OCI-LY7 (cell line): Measurements from ENCODE around the gene PHACTR1. TPM values are rescaled to one million over a fixed set of nuclear protein-coding genes. Genes with fewer than 3 reads are reported as not detected.

Source experiments
- BruUV-seq: library from RNA; stranded (reverse); fragments of 400-500 nt; replicated peaks from 2 replicates; lab custom pipeline; 2021; lab: Mats Ljungman, UMichigan
- CTCF ChIA-PET: fragments of 300-600 bp; sonication (Branson Sonifier 250); formaldehyde crosslinking; loops from one replicate; lab custom pipeline; 2022; ENCODE audit warnings: antibody characterized with exemption; ENCODE audit not compliant: unreplicated experiment; lab: Charles Lee
- POLR2A ChIA-PET: fragments of 300-600 bp; sonication (Branson Sonifier 250); formaldehyde crosslinking; loops from one replicate; lab custom pipeline; 2022; ENCODE audit warnings: antibody characterized with exemption; lab: Charles Lee
- DNase-seq: peaks from one replicate; pipeline ENCODE4 v3.0.0-alpha.2; 2015; ENCODE audit warnings: low spot score
- H2AFZ ChIP-seq: fragments of 200-600 bp; sonication (generic), shearing (Covaris generic); 2 replicates; pipeline ENCODE4 v1.6.1; 2014; ENCODE audit warnings: mild to moderate bottlenecking, antibody characterized with exemption, low read length, moderate library complexity
- H3K27ac ChIP-seq: fragments of 200-600 bp; sonication (generic); 2 replicates; pipeline ENCODE4 v1.5.1; 2014; ENCODE audit warnings: mixed run types, low read depth, mild to moderate bottlenecking, moderate library complexity, low read length, inconsistent platforms; ENCODE audit not compliant: poor library complexity, severe bottlenecking
- H3K36me3 ChIP-seq: fragments of 200-600 bp; sonication (generic); 2 replicates; pipeline ENCODE4 v1.6.1; 2014; ENCODE audit warnings: mild to moderate bottlenecking, antibody characterized with exemption, low read length, moderate library complexity, mixed read lengths; ENCODE audit not compliant: insufficient read depth
- H3K4me1 ChIP-seq: fragments of 200-600 bp; sonication (generic); 2 replicates; pipeline ENCODE4 v1.5.1; 2014; ENCODE audit warnings: mild to moderate bottlenecking, low read length; ENCODE audit not compliant: insufficient read depth, poor library complexity, severe bottlenecking
- H3K4me2 ChIP-seq: fragments of 200-600 bp; sonication (generic); 2 replicates; pipeline ENCODE4 v1.6.1; 2014; ENCODE audit warnings: mild to moderate bottlenecking, low read length
- H3K4me3 ChIP-seq: fragments of 200-600 bp; sonication (generic); 2 replicates; pipeline ENCODE4 v1.5.1; 2014; ENCODE audit warnings: mild to moderate bottlenecking, low read depth, low read length; ENCODE audit not compliant: poor library complexity, severe bottlenecking
- H3K79me2 ChIP-seq: fragments of 200-600 bp; sonication (generic); 2 replicates; pipeline ENCODE4 v1.6.1; 2016; ENCODE audit warnings: low read depth, mild to moderate bottlenecking, low read length, moderate library complexity, mixed read lengths; ENCODE audit not compliant: insufficient read depth
- H3K9me2 ChIP-seq: fragments of 200-600 bp; sonication (generic); 2 replicates; pipeline ENCODE4 v1.6.1; 2016; ENCODE audit warnings: mild to moderate bottlenecking, low read length, mixed read lengths; ENCODE audit not compliant: insufficient read depth
- H3K9me3 ChIP-seq: fragments of 200-600 bp; sonication (generic); 2 replicates; pipeline ENCODE4 v1.6.1; 2014; ENCODE audit warnings: mild to moderate bottlenecking, mixed run types, low read length, mixed read lengths
- H4K20me1 ChIP-seq: fragments of 200-600 bp; sonication (generic); 2 replicates; pipeline ENCODE4 v1.6.1; 2014; ENCODE audit warnings: mild to moderate bottlenecking, antibody characterized with exemption, low read length, moderate library complexity, mixed read lengths; ENCODE audit not compliant: insufficient read depth
- EZH2phosphoT487 ChIP-seq: fragments of 200-600 bp; sonication (generic); IDR thresholded peaks from 2 replicates; pipeline ENCODE4 v1.6.1; 2018; ENCODE audit warnings: low read depth, borderline replicate concordance, mild to moderate bottlenecking, mixed run types, antibody characterized with exemption, low read length, moderate library complexity, mixed read lengths
- intact Hi-C: fragments of 100-400 bp; cut with micrococcal nuclease; formaldehyde crosslinking; loops from one replicate; pipeline ENCODE4 v1.10.0; 2022; ENCODE audit not compliant: unreplicated experiment
- total RNA-seq, 2 experiments: library from RNA; depleted of rRNA in 1 of 2; stranded (reverse); fragments of >200 nt in 1 of 2; shearing (Covaris generic) in 1 of 2; gene quantifications; 2 replicates each; pipeline ENCODE4 v1.2.3, GENCODE V29; 2014 to 2022
- TF ChIP-seq, protein P1 (sequence below): fragments of 200-600 bp; sonication (generic); conservative IDR thresholded peaks from 2 replicates; pipeline ENCODE4 v1.5.1; 2014; ENCODE audit warnings: mild to moderate bottlenecking, antibody characterized with exemption, low read length, moderate library complexity, mixed read lengths

The PHACTR1 gene
- total RNA-seq, 2 experiments from 2014 or later, result 25.1 to 46.6 TPM

DNA sequence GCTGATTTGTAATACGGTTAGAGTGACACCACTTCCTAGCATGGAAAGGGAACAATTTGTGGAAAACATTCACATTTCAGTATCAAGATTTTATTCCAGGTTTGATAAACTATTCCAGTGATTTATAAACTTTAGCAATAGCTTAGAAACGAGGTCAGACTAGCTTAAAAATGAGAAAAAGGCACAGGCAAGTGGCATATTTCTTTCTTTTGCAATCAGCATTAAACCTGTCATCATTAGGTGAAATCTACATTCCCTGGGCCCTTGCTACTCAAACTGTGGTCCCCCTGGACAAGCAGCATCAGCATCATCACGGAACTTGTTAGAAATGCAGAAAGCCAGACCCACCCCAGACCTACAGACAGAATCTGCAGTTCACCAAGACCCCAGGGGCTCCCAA, 581.9 kb downstream of the PHACTR1 start:
- Histone ChIP-seq H3K27ac (peak overlapping the region; percentile 80), H3K79me2 (no peaks in the 10 kb centered on the region), H4K20me1 (no peaks in the 10 kb centered on the region), H3K4me3 (no peak overlapping the region), H3K9me2 (no peaks in the 10 kb centered on the region), H3K36me3 (peaks cover 38% of the 10 kb centered on the region), H3K4me1 (peaks cover 83% of the 10 kb centered on the region), H3K9me3 (no peaks in the 10 kb centered on the region), H2AFZ (no peak overlapping the region), H3K4me2 (no peak overlapping the region; the same call in 1 of the 2 replicates)
- POLR2A ChIA-PET, result interaction anchor here (0.6 to 3.9 kb wide), 14 partner anchors 12 to 276 kb away, joined by 3 to 33 read pairs (median 4); partner anchors contain the start of genes SIRT5 and TBC1D7
- TF ChIP-seq, protein P1, sequence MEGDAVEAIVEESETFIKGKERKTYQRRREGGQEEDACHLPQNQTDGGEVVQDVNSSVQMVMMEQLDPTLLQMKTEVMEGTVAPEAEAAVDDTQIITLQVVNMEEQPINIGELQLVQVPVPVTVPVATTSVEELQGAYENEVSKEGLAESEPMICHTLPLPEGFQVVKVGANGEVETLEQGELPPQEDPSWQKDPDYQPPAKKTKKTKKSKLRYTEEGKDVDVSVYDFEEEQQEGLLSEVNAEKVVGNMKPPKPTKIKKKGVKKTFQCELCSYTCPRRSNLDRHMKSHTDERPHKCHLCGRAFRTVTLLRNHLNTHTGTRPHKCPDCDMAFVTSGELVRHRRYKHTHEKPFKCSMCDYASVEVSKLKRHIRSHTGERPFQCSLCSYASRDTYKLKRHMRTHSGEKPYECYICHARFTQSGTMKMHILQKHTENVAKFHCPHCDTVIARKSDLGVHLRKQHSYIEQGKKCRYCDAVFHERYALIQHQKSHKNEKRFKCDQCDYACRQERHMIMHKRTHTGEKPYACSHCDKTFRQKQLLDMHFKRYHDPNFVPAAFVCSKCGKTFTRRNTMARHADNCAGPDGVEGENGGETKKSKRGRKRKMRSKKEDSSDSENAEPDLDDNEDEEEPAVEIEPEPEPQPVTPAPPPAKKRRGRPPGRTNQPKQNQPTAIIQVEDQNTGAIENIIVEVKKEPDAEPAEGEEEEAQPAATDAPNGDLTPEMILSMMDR, result no peak
- no peak for TF ChIP-seq EZH2phosphoT487
- BruUV-seq, result no TSS peak
- CTCF ChIA-PET, result interaction anchor here (1.3 kb wide), 1 partner anchor 13 kb away, joined by 4 read pairs; no protein-coding TSS in a partner anchor
- intact Hi-C loops, result no loop called here
- no peak for DNase-seq

DNA sequence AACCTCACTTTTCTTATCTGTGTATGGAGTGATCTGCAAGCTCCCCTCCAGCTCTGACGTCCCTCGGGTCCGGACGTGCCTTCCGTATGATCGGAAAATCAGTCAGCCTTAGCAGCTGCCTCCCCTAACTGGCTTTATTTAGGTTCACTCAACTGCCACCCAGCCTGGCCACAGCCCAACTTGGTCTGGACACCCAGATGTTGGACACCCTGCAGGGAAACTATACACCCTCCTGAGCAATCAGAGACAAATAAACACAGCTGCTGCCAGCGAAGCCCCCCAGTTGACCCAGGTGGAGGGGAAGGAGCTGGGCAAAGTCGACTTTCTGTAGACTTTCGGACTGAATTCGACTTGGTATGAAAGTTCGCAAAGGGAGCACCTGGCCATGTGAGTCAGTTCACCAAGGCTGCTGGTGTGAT, 582.8 kb downstream of the PHACTR1 start:
- ChIA-PET POLR2A (interaction anchor here (0.8 to 3.9 kb wide), 9 partner anchors 11 to 275 kb away, joined by 3 to 33 read pairs (median 5); partner anchors contain the start of genes SIRT5 and TBC1D7), CTCF (interaction anchor here (1.3 kb wide), 1 partner anchor 14 kb away, joined by 4 read pairs; no protein-coding TSS in a partner anchor)
- DNase-seq, result peak; percentile 91
- H3K79me2 ChIP-seq, result no peaks in the 10 kb centered on the region
- H3K9me2 ChIP-seq, result no peaks in the 10 kb centered on the region
- H3K27ac ChIP-seq, result peak overlapping the region; percentile 80
- H3K4me3 ChIP-seq, result peak overlapping the region; percentile 11
- H4K20me1 ChIP-seq, result 0 out of 2 replicates have a peak, but pooled peaks cover 3% of the 10 kb centered on the region
- intact Hi-C loops, result no loop called here
- TF ChIP-seq, protein P1, result no peak
- no peak for TF ChIP-seq EZH2phosphoT487
- H2AFZ ChIP-seq, result no peak overlapping the region
- H3K36me3 ChIP-seq, result peaks cover 32% of the 10 kb centered on the region
- BruUV-seq, result no TSS peak
- H3K4me2 ChIP-seq, result peak overlapping the region; percentile 49
- H3K9me3 ChIP-seq, result no peaks in the 10 kb centered on the region
- peaks cover 93% of the 10 kb centered on the region for H3K4me1 ChIP-seq

DNA sequence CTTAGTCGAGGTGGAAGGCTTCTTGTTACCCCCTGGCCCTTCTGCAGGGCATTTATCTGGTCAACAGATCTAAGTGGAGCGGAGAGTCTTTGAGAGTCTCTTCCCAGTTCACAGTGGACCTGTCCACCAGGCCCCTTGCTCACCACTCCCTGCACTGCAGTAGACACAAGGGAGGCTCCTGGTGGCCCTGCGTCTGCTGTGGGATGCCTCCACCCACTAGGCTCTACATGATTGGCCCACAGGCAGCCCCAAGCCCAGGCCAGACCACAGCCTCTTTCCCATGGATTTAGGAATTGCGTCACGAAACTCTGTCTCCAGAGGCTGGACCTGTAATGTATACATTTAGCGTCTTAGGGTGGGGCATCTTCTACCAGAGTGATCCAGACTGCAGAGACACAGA, 583.4 kb downstream of the PHACTR1 start:
- H3K4me1 ChIP-seq, result peaks cover 95% of the 10 kb centered on the region
- no peaks in the 10 kb centered on the region for H3K9me3 ChIP-seq
- no peaks in the 10 kb centered on the region for H3K9me2 ChIP-seq
- peaks cover 28% of the 10 kb centered on the region for H3K36me3 ChIP-seq
- intact Hi-C loops, result no loop called here
- BruUV-seq, result no TSS peak
- 0 out of 2 replicates have a peak, but pooled peaks cover 4% of the 10 kb centered on the region for H4K20me1 ChIP-seq
- H3K4me2 ChIP-seq, result peak overlapping the region; percentile 49
- H2AFZ ChIP-seq, result no peak overlapping the region
- CTCF ChIA-PET, result no interaction called here
- H3K27ac ChIP-seq, result peak overlapping the region; percentile 80
- no peak for DNase-seq
- POLR2A ChIA-PET, result interaction anchor here (0.8 to 3.9 kb wide), 5 partner anchors 15 to 39 kb away, joined by 3 to 33 read pairs (median 6); partner anchors contain the start of gene TBC1D7
- peak overlapping the region; percentile 11 for H3K4me3 ChIP-seq
- TF ChIP-seq, protein P1, result no peak
- no peak for TF ChIP-seq EZH2phosphoT487
- H3K79me2 ChIP-seq, result no peaks in the 10 kb centered on the region
